ENCODE data around the gene CD200. TPM values are rescaled to one million over a fixed set of nuclear protein-coding genes. Genes with fewer than 3 reads are reported as not detected.

The CD200 gene
- not detected in 2 replicates for total RNA-seq (2014; rRNA removed; shearing (Covaris generic))

DNA sequence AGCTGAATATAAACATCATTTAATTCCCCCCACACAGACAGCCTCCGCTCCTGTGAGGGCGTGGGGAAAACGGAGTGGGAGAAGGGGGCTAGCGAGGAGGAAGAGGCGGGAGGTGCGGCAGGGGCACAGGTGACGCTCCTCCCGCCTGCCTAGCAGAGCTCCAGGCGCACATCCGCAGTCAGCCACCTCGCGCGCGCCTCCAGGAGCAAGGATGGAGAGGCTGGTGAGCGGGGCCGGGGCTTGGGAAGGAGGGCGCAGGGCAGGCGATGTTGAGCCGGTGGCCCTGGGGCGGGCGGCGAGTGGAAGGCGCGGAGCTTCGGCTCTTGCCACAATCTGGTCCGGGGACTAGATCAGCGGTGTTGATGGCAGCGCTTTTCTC lies at the start of gene CD200:
CD200 (plus strand) TSS at position 155 of the 379 bp plus-strand sequence; CDS start at position 212, 57 bp downstream.
- in situ Hi-C loops (cut with HindIII; ENCODE audit: low sequenced_read_pairs): no loop called here
- DNase-seq (ENCODE audit: low spot score): peak; percentile 85

DNA sequence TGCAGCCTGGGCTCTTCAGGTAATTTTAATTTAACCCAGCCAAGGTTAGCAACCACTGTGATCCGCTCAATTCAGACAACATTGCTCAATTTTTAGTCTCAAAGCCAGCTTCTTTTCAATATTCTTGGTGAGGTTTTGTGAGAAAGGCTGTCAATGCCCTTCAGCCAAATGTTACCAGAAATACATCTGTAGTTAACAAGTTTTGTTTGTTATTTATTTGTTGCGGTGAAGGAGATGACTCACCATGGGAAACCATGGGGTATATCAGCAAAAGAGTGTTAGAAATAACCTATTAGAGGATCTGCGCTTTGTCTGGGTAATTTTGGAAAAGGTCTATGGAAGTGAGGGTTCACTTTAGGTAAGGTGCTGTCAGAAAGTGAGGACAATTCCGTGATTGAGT lies 43.9 kb upstream of the CD200 start:
- in situ Hi-C loops (cut with HindIII; ENCODE audit: low sequenced_read_pairs): no loop called here
- DNase-seq (ENCODE audit: low spot score): no peak

GRCh38 chr3:112293368-112294321 lies 39.3 kb upstream of the CD200 start, which contains the start of gene SLC9C1:
TSS of gene SLC9C1 (minus strand) at chr3:112294216. CDS start at chr3:112286791, 7,425 bp downstream.
- in situ Hi-C loops (cut with HindIII; ENCODE audit: low sequenced_read_pairs): no loop called here

GRCh38 chr3:112297714-112298113 lies 35.2 kb upstream of the CD200 start:
- in situ Hi-C loops (cut with HindIII; ENCODE audit: low sequenced_read_pairs): no loop called here
- DNase-seq (ENCODE audit: low spot score): no peak

More at GRCh38 chr3:112293368-112294321, 39.3 kb upstream of the CD200 start, which contains the start of gene SLC9C1:
- peak; percentile 82 for DNase-seq (ENCODE audit: low spot score)

GRCh38 chr3:112298781-112299180 lies 34.2 kb upstream of the CD200 start:
- no peak for DNase-seq (ENCODE audit: low spot score)
- in situ Hi-C loops (cut with HindIII; ENCODE audit: low sequenced_read_pairs): no loop called here

DNA sequence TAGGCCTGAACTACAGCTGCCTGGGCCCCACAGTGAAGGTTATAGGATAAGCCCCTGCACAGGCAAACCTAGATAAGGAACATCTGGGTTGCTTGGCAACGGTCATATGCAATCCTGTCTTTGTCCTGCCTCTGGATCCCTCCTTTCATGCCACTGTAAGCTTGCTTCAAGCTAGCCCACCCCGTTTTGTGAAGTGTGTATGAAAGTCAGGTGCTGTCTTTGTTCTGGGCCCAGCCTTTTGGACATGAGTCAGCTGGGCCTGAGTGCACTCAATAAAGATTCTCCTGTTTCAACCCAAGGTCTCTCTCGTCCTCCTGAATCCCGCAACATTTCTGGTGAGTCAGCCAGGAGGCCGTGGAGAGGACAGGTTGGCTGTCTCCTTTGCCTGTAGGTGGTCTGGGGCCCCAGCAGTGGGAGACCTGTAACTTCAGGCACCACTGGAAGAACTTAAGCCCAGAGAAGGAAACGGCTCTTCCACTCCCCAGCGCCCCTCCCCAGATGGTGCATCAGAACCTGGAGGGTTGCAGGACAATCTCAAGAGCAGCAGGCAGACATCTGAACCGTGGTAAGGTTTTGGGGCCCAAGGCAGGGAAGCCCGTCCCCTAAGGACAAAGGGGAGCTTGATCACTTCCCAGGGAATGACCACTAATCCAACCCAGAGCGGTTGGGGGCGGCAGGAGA lies 30.7 kb upstream of the CD200 start:
- DNase-seq (ENCODE audit: low spot score): no peak

GRCh38 chr3:112302881-112303763 lies 29.8 kb upstream of the CD200 start:
- in situ Hi-C loops (cut with HindIII; ENCODE audit: low sequenced_read_pairs): no loop called here

More for the DNA sequence above, 30.7 kb upstream of the CD200 start:
- in situ Hi-C loops (cut with HindIII; ENCODE audit: low sequenced_read_pairs): no loop called here

DNA sequence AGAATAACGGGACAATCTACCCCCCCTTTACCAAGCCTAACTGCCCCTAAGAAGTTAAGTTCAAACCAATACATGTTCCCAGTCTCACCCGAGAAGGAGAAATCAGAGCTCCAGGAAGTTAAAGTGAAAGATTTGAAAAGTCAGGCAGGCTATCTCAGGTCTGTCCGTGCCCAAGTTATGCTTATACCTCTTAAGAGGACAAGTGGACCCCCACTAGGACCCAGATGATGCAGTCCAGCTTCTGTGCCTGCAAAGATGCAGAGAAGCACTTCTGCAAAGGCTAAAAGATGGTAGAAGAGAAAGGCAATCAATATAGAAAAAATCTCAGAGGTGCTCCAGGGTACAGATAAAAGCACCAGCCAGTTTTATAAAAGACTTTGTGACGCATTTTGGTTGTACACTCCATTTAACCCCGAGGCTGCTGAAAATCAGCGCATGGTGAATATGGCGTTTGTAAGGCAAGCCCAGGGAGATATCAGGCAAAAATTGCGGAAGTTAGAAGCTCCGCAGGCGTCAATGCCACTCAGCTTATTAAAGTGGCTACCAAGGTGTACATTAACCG lies 29.1 kb upstream of the CD200 start:
- in situ Hi-C loops (cut with HindIII; ENCODE audit: low sequenced_read_pairs): no loop called here
- DNase-seq (ENCODE audit: low spot score): peak; percentile 48

More at GRCh38 chr3:112302881-112303763, 29.8 kb upstream of the CD200 start:
- DNase-seq (ENCODE audit: low spot score): no peak

DNA sequence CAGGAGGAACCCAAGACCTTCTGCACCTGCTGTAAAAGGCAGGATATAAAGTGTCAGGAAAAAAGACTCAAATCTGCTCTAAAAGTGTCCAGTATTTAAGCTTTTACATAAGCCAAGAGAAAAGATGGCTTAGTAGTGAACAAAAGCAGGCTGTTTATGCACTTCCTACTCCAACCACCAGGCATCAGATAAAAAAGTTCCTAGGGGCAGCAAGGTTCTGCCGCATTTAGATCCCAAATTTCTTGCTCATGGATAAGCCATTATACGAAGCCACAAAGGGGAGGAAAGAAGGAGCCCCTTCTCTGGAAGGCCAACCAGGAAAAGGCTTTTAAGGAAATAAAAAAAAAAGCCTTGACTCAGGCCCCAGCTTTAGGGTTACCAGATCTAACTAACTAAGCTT lies 28.3 kb upstream of the CD200 start:
- in situ Hi-C loops (cut with HindIII; ENCODE audit: low sequenced_read_pairs): no loop called here
- DNase-seq (ENCODE audit: low spot score): no peak

GRCh38 chr3:112306825-112307224 lies 26.1 kb upstream of the CD200 start:
- no peak for DNase-seq (ENCODE audit: low spot score)
- in situ Hi-C loops (cut with HindIII; ENCODE audit: low sequenced_read_pairs): no loop called here

GRCh38 chr3:112307557-112307956 lies 25.4 kb upstream of the CD200 start:
- in situ Hi-C loops (cut with HindIII; ENCODE audit: low sequenced_read_pairs): no loop called here

DNA sequence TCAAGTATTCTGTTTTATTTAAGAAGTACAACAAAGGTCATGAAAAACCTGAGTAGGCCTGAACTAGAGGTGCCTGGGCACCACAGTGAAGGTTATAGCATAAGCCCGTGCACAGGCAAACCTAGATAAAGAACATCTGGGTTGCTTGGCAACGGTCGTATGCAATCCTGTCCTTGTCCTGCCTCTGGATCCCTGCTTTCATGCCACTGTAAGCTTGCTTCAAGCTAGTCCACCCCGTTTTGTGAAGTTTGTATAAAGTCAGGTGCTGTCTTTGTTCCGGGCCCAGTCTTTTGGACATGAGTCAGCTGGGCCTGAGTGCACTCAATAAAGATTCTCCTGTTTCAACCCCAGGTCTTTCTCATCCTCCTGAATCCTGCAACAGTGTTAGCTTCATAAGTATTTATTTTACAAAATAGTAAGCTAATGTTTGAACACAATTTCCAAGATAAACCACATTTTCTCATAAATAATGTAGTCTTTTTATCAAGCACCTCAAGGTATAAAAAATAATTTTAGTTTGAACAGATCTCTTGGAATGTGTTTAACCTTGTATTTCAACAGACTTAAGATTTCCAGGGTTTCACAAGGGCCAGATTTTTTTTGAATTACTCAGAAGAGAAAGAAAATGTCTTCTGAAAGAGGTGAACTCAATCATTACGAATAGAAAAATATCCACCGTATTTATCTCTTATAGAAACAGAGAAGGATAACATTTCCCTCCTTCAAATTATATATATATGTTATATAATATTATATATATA lies 24.6 kb upstream of the CD200 start:
- no peak for DNase-seq (ENCODE audit: low spot score)
- in situ Hi-C loops (cut with HindIII; ENCODE audit: low sequenced_read_pairs): no loop called here

More at GRCh38 chr3:112307557-112307956, 25.4 kb upstream of the CD200 start:
- DNase-seq (ENCODE audit: low spot score): no peak

DNA sequence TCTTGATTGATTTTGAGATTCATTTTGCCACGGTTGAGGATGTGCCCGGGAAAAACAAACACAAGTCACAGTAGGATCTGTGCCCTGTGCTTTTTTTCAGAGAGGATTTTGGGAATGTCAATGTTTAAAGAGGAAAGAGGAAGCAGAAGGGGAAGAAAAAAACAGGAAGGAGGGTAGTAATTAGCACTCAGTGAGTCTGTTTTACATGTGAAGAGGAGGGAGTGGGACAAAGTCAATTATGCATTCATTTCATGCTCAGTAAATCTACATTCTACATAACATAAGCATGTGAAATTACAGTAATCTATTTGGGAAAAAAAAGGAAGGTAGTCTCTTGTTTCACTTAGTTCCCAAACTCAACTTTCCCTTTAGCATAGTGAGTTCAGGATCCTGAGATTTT lies 18.3 kb upstream of the CD200 start:
- in situ Hi-C loops (cut with HindIII; ENCODE audit: low sequenced_read_pairs): no loop called here
- no peak for DNase-seq (ENCODE audit: low spot score)

- no peak for DNase-seq (ENCODE audit: low spot score)
- in situ Hi-C loops (cut with HindIII; ENCODE audit: low sequenced_read_pairs): no loop called here
These were observed 17.2 kb upstream of the CD200 start for GRCh38 chr3:112315791-112316190.

DNA sequence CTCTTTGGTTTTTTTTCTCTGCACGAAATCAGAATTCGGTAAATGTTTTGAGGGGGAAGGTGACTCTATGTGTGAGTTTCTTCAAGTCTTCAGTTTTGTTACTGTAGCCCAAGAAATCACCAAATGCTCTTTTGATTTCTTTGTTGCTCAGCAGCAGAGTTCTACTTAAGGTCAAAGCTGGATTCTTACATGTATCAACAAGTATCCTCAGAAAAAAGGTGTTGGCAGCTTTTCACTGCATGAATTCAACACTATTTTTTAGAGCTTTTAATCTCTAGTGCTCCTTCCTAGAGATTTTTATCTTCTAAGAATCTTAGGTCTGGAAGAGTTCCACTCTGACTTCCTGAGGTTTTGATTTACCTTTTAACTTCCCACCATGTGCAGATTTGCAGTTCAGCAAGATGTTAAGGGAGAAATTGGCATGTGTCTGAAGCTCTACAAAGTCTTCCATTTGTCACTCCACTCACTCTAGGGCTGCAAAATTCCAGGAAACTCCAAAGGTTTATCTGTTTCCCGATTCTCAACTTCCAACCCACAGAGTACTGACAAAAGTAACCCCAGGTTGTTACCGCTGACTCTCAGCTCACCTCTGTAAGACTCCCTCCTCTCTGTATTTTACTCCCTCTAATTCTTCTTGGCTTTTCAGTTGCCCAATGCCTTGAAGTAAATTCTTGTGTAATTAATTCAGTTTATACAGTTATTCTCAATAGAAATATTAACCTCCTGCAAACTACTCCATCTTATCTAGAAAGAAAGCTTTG lies 13.3 kb upstream of the CD200 start:
- in situ Hi-C loops (cut with HindIII; ENCODE audit: low sequenced_read_pairs): no loop called here
- DNase-seq (ENCODE audit: low spot score): no peak

DNA sequence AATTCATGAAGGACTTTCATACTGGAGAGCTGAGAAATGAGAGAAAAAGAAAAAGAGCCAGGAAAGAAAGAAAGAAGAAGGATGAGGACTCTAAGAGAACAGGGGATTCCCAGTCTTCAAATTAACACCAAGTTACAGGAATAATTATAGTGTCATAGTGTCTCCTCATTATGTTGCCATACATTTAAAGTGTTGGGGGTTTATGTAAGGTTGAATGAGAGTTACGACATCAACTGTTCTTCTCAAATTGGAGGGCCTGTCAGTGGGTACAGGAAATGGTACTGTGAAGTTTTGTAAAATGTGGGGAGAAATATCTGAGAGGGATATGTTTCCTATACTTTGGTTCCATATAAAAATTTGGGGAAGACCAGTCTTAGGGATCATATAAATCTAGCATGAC lies 12.3 kb upstream of the CD200 start:
- in situ Hi-C loops (cut with HindIII; ENCODE audit: low sequenced_read_pairs): no loop called here
- DNase-seq (ENCODE audit: low spot score): no peak

DNA sequence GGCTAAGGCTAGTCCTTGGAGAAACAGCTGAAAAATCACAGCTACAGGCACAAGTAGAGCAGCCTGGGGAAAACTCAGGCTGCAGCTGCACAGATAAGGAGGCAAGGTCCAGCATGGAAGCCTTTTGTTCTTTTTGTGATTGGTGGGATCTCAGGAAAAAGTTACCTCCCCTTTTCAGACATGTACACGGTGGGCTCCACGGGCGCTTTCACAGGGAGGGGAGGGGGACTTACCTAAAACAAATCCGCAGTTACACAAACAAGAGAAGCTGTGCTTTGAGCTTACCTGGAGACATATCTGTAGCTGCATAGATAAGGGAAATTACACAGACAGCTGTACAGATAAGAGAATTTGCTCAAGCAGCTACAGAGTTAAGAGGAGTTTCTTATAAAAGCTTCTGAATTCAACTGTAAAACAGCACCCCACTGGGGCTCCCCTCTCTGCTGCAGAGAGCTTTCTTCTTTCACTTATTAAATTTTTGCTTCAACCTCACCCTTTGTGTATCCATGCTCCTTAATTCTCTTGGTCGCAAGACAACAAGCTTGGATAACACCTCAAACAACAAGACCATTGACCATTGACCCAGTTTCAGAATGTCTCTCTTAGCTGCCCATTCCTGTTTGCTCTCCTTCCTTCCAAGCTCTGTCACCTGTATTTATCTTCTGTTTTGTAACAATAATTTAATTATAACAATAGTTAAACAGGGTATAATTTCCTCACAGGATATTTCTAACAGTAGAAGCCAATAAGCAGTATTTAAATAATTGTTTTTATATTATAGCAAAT lies 10.9 kb upstream of the CD200 start:
- in situ Hi-C loops (cut with HindIII; ENCODE audit: low sequenced_read_pairs): no loop called here
- DNase-seq (ENCODE audit: low spot score): no peak
